ENCODE data around the gene IGSF21.

DNA sequence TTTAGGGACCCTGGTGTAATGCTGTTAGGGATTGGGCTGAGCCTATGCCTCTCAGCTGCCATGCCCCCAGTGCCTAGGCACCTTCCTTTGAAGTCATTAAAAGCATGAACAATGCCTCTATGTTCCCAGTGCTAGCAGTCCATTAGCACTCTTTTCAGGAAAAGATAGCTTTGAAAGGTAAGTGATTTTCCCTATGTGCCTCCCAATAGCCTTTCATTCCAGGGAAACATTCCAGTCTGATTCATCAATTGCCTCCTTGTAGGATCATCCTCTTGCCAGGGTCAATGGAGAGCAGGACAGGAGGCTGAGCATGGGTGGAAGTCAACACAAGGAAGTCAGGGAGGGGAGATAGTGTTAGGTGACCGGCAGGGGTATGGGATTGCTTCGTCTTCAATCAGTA lies 8.6 kb upstream of the IGSF21 start:
- no peak for TF ChIP-seq EGR1 (IDR thresholded peaks at IDR 0.05; ENCODE audit: borderline replicate concordance in 1 of 2, low read depth in 2 of 2, low read length in 2 of 2)
- no peak for TF ChIP-seq POLR2A (IDR thresholded peaks at IDR 0.05; ENCODE audit: low read depth, low read length)
- TF ChIP-seq TAF1 (IDR thresholded peaks at IDR 0.05; ENCODE audit: borderline replicate concordance, low read depth, low read length) = no peak
- TF ChIP-seq, protein P1, sequence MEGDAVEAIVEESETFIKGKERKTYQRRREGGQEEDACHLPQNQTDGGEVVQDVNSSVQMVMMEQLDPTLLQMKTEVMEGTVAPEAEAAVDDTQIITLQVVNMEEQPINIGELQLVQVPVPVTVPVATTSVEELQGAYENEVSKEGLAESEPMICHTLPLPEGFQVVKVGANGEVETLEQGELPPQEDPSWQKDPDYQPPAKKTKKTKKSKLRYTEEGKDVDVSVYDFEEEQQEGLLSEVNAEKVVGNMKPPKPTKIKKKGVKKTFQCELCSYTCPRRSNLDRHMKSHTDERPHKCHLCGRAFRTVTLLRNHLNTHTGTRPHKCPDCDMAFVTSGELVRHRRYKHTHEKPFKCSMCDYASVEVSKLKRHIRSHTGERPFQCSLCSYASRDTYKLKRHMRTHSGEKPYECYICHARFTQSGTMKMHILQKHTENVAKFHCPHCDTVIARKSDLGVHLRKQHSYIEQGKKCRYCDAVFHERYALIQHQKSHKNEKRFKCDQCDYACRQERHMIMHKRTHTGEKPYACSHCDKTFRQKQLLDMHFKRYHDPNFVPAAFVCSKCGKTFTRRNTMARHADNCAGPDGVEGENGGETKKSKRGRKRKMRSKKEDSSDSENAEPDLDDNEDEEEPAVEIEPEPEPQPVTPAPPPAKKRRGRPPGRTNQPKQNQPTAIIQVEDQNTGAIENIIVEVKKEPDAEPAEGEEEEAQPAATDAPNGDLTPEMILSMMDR (IDR thresholded peaks at IDR 0.05 in 2 of 3, conservative IDR thresholded peaks at IDR 0.05 in 1 of 3; ENCODE audit: control insufficient read depth in 2 of 3, extremely low read depth in 1 of 3, insufficient read depth in 1 of 3, low read depth in 3 of 3, low read length in 3 of 3) = no peak
- TF ChIP-seq FOXK2 (IDR thresholded peaks at IDR 0.05) = no peak
- TF ChIP-seq MAX (IDR thresholded peaks at IDR 0.05; ENCODE audit: low read depth, low read length) = no peak
- no peak for TF ChIP-seq CREB1 (IDR thresholded peaks at IDR 0.05; ENCODE audit: low read depth)
- TF ChIP-seq GABPA (IDR thresholded peaks at IDR 0.05; ENCODE audit: low read depth) = no peak
- no peak for TF ChIP-seq POLR2AphosphoS5 (IDR thresholded peaks at IDR 0.05; ENCODE audit: low read length)
- TF ChIP-seq REST (IDR thresholded peaks at IDR 0.05; ENCODE audit: low read depth, low read length) = no peak
- no peak for TF ChIP-seq EZH2 (IDR thresholded peaks at IDR 0.05; ENCODE audit: borderline replicate concordance, control insufficient read depth, low read depth, low read length)
- no peak for TF ChIP-seq CREM (IDR thresholded peaks at IDR 0.05; ENCODE audit: low read depth)

Data from GM12878 (cell line).